H1 (cell line): ENCODE measurements around the gene MSMP. TPM values are rescaled to one million over a fixed set of nuclear protein-coding genes. Genes with fewer than 3 reads are reported as not detected.

ENCODE experiments used
- CTCF ChIA-PET: fragments of 300-600 bp; sonication (Branson Sonifier 250); formaldehyde crosslinking; loops from one replicate; lab custom pipeline; 2021; ENCODE audit not compliant: partially characterized antibody; lab: Charles Lee
- POLR2A ChIA-PET: fragments of 300-600 bp; sonication (Branson Sonifier 250); formaldehyde crosslinking; loops from one replicate; lab custom pipeline; 2021; ENCODE audit warnings: inconsistent platforms; ENCODE audit not compliant: partially characterized antibody; lab: Charles Lee
- DNase-seq, 2 experiments: peaks; one replicate each; pipeline versions ENCODE4 v3.0.0 to v3.0.0-alpha.2; 2010 to 2022; ENCODE audit warnings: low spot score in 2 of 2, low read depth in 1 of 2, mixed read lengths in 1 of 2
- FAIRE-seq: peaks from 2 replicates; lab custom pipeline; 2011; peaks lifted over from hg19 to GRCh38; lab: Jason Lieb, UNC
- H2AFZ ChIP-seq: 2 replicates; pipeline ENCODE4 v1.8.1; 2012; ENCODE audit warnings: low read length, inconsistent platforms
- H2AK5ac ChIP-seq: 2 replicates; pipeline ENCODE4 v1.6.1; 2013; ENCODE audit warnings: low read depth, low read length
- H2BK120ac ChIP-seq: replicated peaks from 2 replicates; pipeline ENCODE3; 2013; ENCODE audit warnings: low read depth, low read length, inconsistent platforms
- H2BK12ac ChIP-seq: 2 replicates; pipeline ENCODE4 v1.6.1; 2013; ENCODE audit warnings: low read depth, low read length
- H2BK15ac ChIP-seq: 2 replicates; pipeline ENCODE4 v1.6.1; 2013; ENCODE audit warnings: low read length
- H2BK20ac ChIP-seq: 2 replicates; pipeline ENCODE4 v1.6.1; 2013; ENCODE audit warnings: low read length
- H2BK5ac ChIP-seq: 2 replicates; pipeline ENCODE4 v1.6.1; 2013; ENCODE audit warnings: low read depth, low read length
- H3K14ac ChIP-seq: 2 replicates; pipeline ENCODE4 v1.6.1; 2013; ENCODE audit warnings: inconsistent platforms; ENCODE audit not compliant: insufficient read length
- H3K18ac ChIP-seq: 2 replicates; pipeline ENCODE4 v1.6.1; 2013; ENCODE audit warnings: low read length; ENCODE audit errors: extremely low read depth
- H3K23ac ChIP-seq: 2 replicates; pipeline ENCODE4 v1.6.1; 2013; ENCODE audit warnings: inconsistent platforms; ENCODE audit not compliant: insufficient read length
- H3K23me2 ChIP-seq: 2 replicates; pipeline ENCODE4 v1.6.1; 2013; ENCODE audit warnings: low read depth, low read length
- H3K27ac ChIP-seq: 2 replicates; pipeline ENCODE4 v1.6.1; 2011; ENCODE audit warnings: low read depth, low read length, inconsistent platforms
- H3K27me3 ChIP-seq, 4 experiments: replicated peaks in 1 of 4; 1 replicate in 1 of 4; 2 replicates in 3 of 4; pipeline versions ENCODE4 v1.6.1 to v1.8.1; 2011 to 2013; ENCODE audit warnings: low read length in 3 of 4, mild to moderate bottlenecking in 3 of 4, inconsistent platforms in 2 of 4, mixed read lengths in 2 of 4, moderate library complexity in 1 of 4; ENCODE audit not compliant: control insufficient read depth in 3 of 4, insufficient read depth in 3 of 4; ENCODE audit errors: extremely low read depth in 1 of 4
- H3K36me3 ChIP-seq, 4 experiments: 2 replicates each; pipeline versions ENCODE4 v1.6.1 to v1.8.1; 2011 to 2013; ENCODE audit warnings: mild to moderate bottlenecking in 4 of 4, low read length in 3 of 4, moderate library complexity in 2 of 4, control low read depth in 1 of 4, inconsistent platforms in 1 of 4; ENCODE audit not compliant: insufficient read depth in 4 of 4, control insufficient read depth in 2 of 4
- H3K4ac ChIP-seq: replicated peaks from 2 replicates; pipeline ENCODE3; 2013; ENCODE audit warnings: low read length, low read depth, mixed read lengths, inconsistent platforms; ENCODE audit not compliant: insufficient read length
- H3K4me1 ChIP-seq, 4 experiments: replicated peaks in 1 of 4; 1 replicate in 1 of 4; 2 replicates in 3 of 4; pipeline versions ENCODE4 v1.6.1 to v1.8.1; 2011 to 2013; ENCODE audit warnings: low read length in 3 of 4, inconsistent platforms in 2 of 4, mixed read lengths in 1 of 4; ENCODE audit not compliant: insufficient read depth in 4 of 4, control insufficient read depth in 3 of 4
- H3K4me2 ChIP-seq, 2 experiments: 2 replicates each; pipeline versions ENCODE4 v1.6.1 to v1.8.1; 2011 to 2013; ENCODE audit warnings: low read depth in 2 of 2, low read length in 2 of 2, control low read depth in 1 of 2, inconsistent platforms in 1 of 2, mild to moderate bottlenecking in 1 of 2; ENCODE audit not compliant: insufficient read depth in 1 of 2
- H3K4me3 ChIP-seq, 4 experiments: fragments of 200-600, 300-600 bp in 1 of 4; sonication (generic), shearing (Covaris generic), sonication (Bioruptor Twin) in 1 of 4; 2 replicates each; pipeline versions ENCODE4 v1.5.1 to v1.8.1; 2011 to 2016; ENCODE audit warnings: low read length in 4 of 4, low read depth in 3 of 4, control low read depth in 2 of 4, inconsistent platforms in 2 of 4, mild to moderate bottlenecking in 2 of 4, mixed read lengths in 1 of 4, moderate library complexity in 1 of 4; ENCODE audit not compliant: insufficient read depth in 2 of 4; ENCODE audit errors: extremely low read depth in 1 of 4
- H3K56ac ChIP-seq: replicated peaks from 2 replicates; pipeline ENCODE3; 2013; ENCODE audit warnings: low read depth, mild to moderate bottlenecking, mixed read lengths, low read length, inconsistent platforms; ENCODE audit not compliant: insufficient read length
- H3K79me1 ChIP-seq: 2 replicates; pipeline ENCODE4 v1.6.1; 2013; ENCODE audit warnings: low read depth, low read length, control low read depth
- H3K79me2 ChIP-seq, 2 experiments: 2 replicates each; pipeline versions ENCODE4 v1.6.1 to v1.8.1; 2012 to 2013; ENCODE audit warnings: low read length in 2 of 2, mild to moderate bottlenecking in 2 of 2, inconsistent platforms in 1 of 2; ENCODE audit not compliant: insufficient read depth in 2 of 2, control insufficient read depth in 1 of 2
- H3K9ac ChIP-seq, 4 experiments: replicated peaks in 1 of 4; 1 replicate in 1 of 4; 2 replicates in 3 of 4; pipeline versions ENCODE4 v1.6.1 to v1.8.1; 2011 to 2013; ENCODE audit warnings: low read depth in 3 of 4, low read length in 3 of 4, control low read depth in 2 of 4, mild to moderate bottlenecking in 2 of 4, moderate library complexity in 2 of 4, inconsistent platforms in 1 of 4; ENCODE audit errors: extremely low read depth in 1 of 4
- H3K9me3 ChIP-seq, 2 experiments: 2 replicates each; pipeline versions ENCODE4 v1.6.1 to v1.8.1; 2012 to 2013; ENCODE audit warnings: mild to moderate bottlenecking in 2 of 2, moderate library complexity in 2 of 2, control low read depth in 1 of 2, inconsistent platforms in 1 of 2, low read depth in 1 of 2, low read length in 1 of 2, mixed read lengths in 1 of 2; ENCODE audit not compliant: insufficient read depth in 2 of 2
- H4K20me1 ChIP-seq, 2 experiments: replicated peaks in 1 of 2; 2 replicates each; pipeline versions ENCODE3 to v1.8.1; 2011 to 2013; ENCODE audit warnings: inconsistent platforms in 2 of 2, low read length in 2 of 2, mild to moderate bottlenecking in 1 of 2; ENCODE audit not compliant: insufficient read depth in 2 of 2, control insufficient read depth in 1 of 2
- H4K5ac ChIP-seq: 2 replicates; pipeline ENCODE4 v1.6.1; 2013; ENCODE audit warnings: low read length, low read depth, mixed read lengths, inconsistent platforms; ENCODE audit not compliant: insufficient read length
- H4K8ac ChIP-seq: 2 replicates; pipeline ENCODE4 v1.8.0; 2013; ENCODE audit warnings: mild to moderate bottlenecking, moderate library complexity, low read length, inconsistent platforms; ENCODE audit not compliant: insufficient read depth; ENCODE audit errors: extremely low read depth
- H4K91ac ChIP-seq: replicated peaks from 2 replicates; pipeline ENCODE3; 2013; ENCODE audit warnings: low read length, mixed read lengths, inconsistent platforms; ENCODE audit not compliant: insufficient read length
- ASH2L ChIP-seq: fragments of 200-600, 300-600 bp; sonication (generic); IDR thresholded peaks from one replicate; pipeline ENCODE4 v1.7.1; 2017; ENCODE audit warnings: low read length
- E2F6 ChIP-seq: IDR thresholded peaks from 2 replicates; pipeline ENCODE4 v1.6.1; 2012; ENCODE audit warnings: inconsistent platforms
- KDM1A ChIP-seq: fragments of 200-600, 300-600 bp; sonication (generic); IDR thresholded peaks from 2 replicates; pipeline ENCODE4 v1.7.1; 2016; ENCODE audit warnings: mild to moderate bottlenecking, low read length, borderline replicate concordance
- POLR2AphosphoS5 ChIP-seq: IDR thresholded peaks from 2 replicates; pipeline ENCODE4 v1.6.1; 2011; ENCODE audit warnings: low read depth, low read length
- RFX5 ChIP-seq: IDR thresholded peaks from 2 replicates; pipeline ENCODE4 v1.6.1; 2011; ENCODE audit warnings: low read depth, low read length, improper control_type of control experiment, borderline replicate concordance
- WGBS, 2 experiments: shearing (Covaris generic) in 1 of 2; methylation state at CpG; one replicate each; pipeline versions ENCODE4 v1.1.6 to v1.1.7; 2013 to 2015; ENCODE audit warnings: low lambda C conversion rate in 2 of 2, mixed read lengths in 2 of 2, inconsistent platforms in 1 of 2, low coverage in 1 of 2, missing lambda C conversion rate in 1 of 2; ENCODE audit not compliant: insufficient replicate concordance in 2 of 2, insufficient coverage in 1 of 2, insufficient read length in 1 of 2; ENCODE audit errors: extremely low coverage in 1 of 2, missing lambda C conversion rate in 1 of 2; 5-methylcytosine and 5-hydroxymethylcytosine counted together
- polyA plus RNA-seq, 7 experiments: library from polyadenylated mRNA; depleted of rRNA in 3 of 7; stranded (reverse) in 5 of 7; unstranded in 2 of 7; fragments of >200 nt in 5 of 7; fragments of 200-250 nt in 2 of 7; gene quantifications; 1 replicate in 5 of 7; 2 replicates in 1 of 7; 4 replicates in 1 of 7; pipeline versions ENCODE4 v1.2.1 to v1.2.3, GENCODE V29; 2011 to 2013; ENCODE audit warnings: missing spikeins in 2 of 7, mixed read lengths in 2 of 7
- total RNA-seq: library from RNA; stranded (reverse); fragmentation: NEBNext Ultra II Directional; extraction: Animal tissue kit (Norgen Biotek cat#: 25700); gene quantifications from 2 replicates; pipeline ENCODE4 v1.2.1, GENCODE V29; 2021
- TF ChIP-seq, protein P1 (sequence below): IDR thresholded peaks from 2 replicates; pipeline ENCODE4 v1.6.1; 2011; ENCODE audit warnings: low read depth, mild to moderate bottlenecking, low read length; ENCODE audit not compliant: insufficient read depth

The MSMP gene
- total and polyA plus RNA-seq, 2 of the 8 experiments (the other 6 are each of a cell fraction or from before 2014, with no cell fraction given): 0.53 TPM; not detected in 1

DNA sequence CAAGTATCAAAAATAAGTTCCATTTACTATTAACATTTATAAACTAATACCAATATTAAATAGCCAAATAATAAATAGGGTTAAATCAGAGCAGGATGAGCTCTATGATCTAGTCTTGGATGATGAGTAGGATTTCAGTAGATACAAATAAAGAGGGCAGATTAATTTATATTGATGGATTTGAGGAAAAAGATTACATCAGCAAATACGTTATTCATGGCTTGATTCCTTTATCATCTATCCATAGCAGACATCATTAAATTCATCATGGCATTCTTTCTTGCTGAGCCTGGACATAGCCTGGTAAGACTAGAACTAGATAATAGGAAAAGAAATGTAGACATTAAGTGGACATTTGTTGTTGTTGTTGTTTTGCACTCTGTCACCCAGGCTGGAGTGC is 13.4 kb upstream of the MSMP start:
- no peaks in the 10 kb centered on the region for H3K9me3 ChIP-seq
- H4K91ac ChIP-seq: no peak overlapping the region
- WGBS, 2 experiments: 85% methylated on average over 1 of the region's 1 CpG; no CpG with 5 or more reads in 1 of the 2 experiments
- no peaks in the 10 kb centered on the region for H3K4me1 ChIP-seq
- H3K36me3 ChIP-seq: no peaks in the 10 kb centered on the region
- H2AK5ac ChIP-seq: no peak overlapping the region
- no peak overlapping the region for H2BK5ac ChIP-seq
- no peak for FAIRE-seq
- H3K4me3 ChIP-seq: no peak overlapping the region
- no peak overlapping the region for H3K27ac ChIP-seq
- POLR2A ChIA-PET: interaction anchor here (1.2 to 1.4 kb wide), 3 partner anchors 15 to 25 kb away, joined by 3 to 5 read pairs (median 4); no protein-coding TSS in a partner anchor
- DNase-seq: no peak
- CTCF ChIA-PET: interaction anchor here (0.6 to 1.4 kb wide), 4 partner anchors 23 to 164 kb away, joined by 3 to 5 read pairs (median 3); no protein-coding TSS in a partner anchor
- no peak overlapping the region for H2BK15ac ChIP-seq
- no peak overlapping the region for H2AFZ ChIP-seq
- H2BK12ac ChIP-seq: no peak overlapping the region
- H3K4ac ChIP-seq: no peak overlapping the region
- TF ChIP-seq KDM1A: no peak
- TF ChIP-seq ASH2L: no peak
- no peak for TF ChIP-seq RFX5
- no peak for TF ChIP-seq E2F6
- TF ChIP-seq, protein P1, sequence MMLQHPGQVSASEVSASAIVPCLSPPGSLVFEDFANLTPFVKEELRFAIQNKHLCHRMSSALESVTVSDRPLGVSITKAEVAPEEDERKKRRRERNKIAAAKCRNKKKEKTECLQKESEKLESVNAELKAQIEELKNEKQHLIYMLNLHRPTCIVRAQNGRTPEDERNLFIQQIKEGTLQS: no peak
- no peak for TF ChIP-seq POLR2AphosphoS5
- TF ChIP-seq, all 59 proteins: peak for 0
- H3K14ac ChIP-seq: no peak overlapping the region
- H4K20me1 ChIP-seq: no peaks in the 10 kb centered on the region
- no peak overlapping the region for H2BK120ac ChIP-seq
- H3K27me3 ChIP-seq: no peaks in the 10 kb centered on the region
- no peaks in the 10 kb centered on the region for H3K23me2 ChIP-seq
- H3K23ac ChIP-seq: no peak overlapping the region
- no peak overlapping the region for H4K8ac ChIP-seq
- H3K79me2 ChIP-seq: no peaks in the 10 kb centered on the region
- no peak overlapping the region for H2BK20ac ChIP-seq
- H3K18ac ChIP-seq: no peak overlapping the region
- H3K4me2 ChIP-seq: no peak overlapping the region
- no peak overlapping the region for H4K5ac ChIP-seq
- no peak overlapping the region for H3K56ac ChIP-seq
- no peak overlapping the region for H3K9ac ChIP-seq
- H3K79me1 ChIP-seq: no peaks in the 10 kb centered on the region
